ENCODE results near the gene ZC3H10.
A peak's percentile ranks its signal among the peaks of the same experiment; 100 is the strongest.
"Not testable (repeated sequence)": the region's sequence is repeated elsewhere in the genome, so short reads cannot be mapped to it uniquely, and the experiment has no call there.

ZC3H10 gene

GRCh38 chr12:56117778-56118687, at the start of gene ZC3H10:
Gene ZC3H10, plus strand, starts transcription at chr12:56118266. Its CDS starts 2,297 bp downstream, at chr12:56120563.
- DNase-seq = peak; percentile 100

GRCh38 chr12:56071648-56072047, 46.4 kb upstream of the ZC3H10 start:
- peak; percentile 70 for DNase-seq

GRCh38 chr12:56074396-56074795, 43.7 kb upstream of the ZC3H10 start:
- DNase-seq = no peak

- not testable (repeated sequence) for DNase-seq
These were observed 40.1 kb upstream of the ZC3H10 start for GRCh38 chr12:56077966-56078365.

GRCh38 chr12:56078427-56078826, 39.6 kb upstream of the ZC3H10 start:
- DNase-seq = no peak

- peak; percentile 89 for DNase-seq
These were observed 38.9 kb upstream of the ZC3H10 start for GRCh38 chr12:56078931-56079722.

- peak; percentile 93 for DNase-seq
These were observed 38.1 kb upstream of the ZC3H10 start, which contains the start of gene ERBB3 for GRCh38 chr12:56079723-56080555. Gene ERBB3, plus strand, starts transcription at chr12:56080165. Its CDS starts 136 bp downstream, at chr12:56080301.

GRCh38 chr12:56080556-56081138, 37.4 kb upstream of the ZC3H10 start:
- peak; percentile 50 for DNase-seq

GRCh38 chr12:56081393-56082347, 36.4 kb upstream of the ZC3H10 start:
- no peak for DNase-seq

GRCh38 chr12:56082382-56082781, 35.7 kb upstream of the ZC3H10 start:
- no peak for DNase-seq

- DNase-seq = no peak
These were observed 35.1 kb upstream of the ZC3H10 start for GRCh38 chr12:56082967-56083366.

GRCh38 chr12:56084958-56085543, 33.0 kb upstream of the ZC3H10 start:
- no peak for DNase-seq

- no peak for DNase-seq
These were observed 32.0 kb upstream of the ZC3H10 start for GRCh38 chr12:56086096-56086495.

- DNase-seq = no peak
These were observed 31.5 kb upstream of the ZC3H10 start for GRCh38 chr12:56086608-56087007.

GRCh38 chr12:56087220-56087619, 30.8 kb upstream of the ZC3H10 start:
- DNase-seq = peak; percentile 49

- no peak for DNase-seq
These were observed 20.3 kb upstream of the ZC3H10 start for GRCh38 chr12:56097738-56098137.

- no peak for DNase-seq
These were observed 19.5 kb upstream of the ZC3H10 start for GRCh38 chr12:56098592-56098991.

- DNase-seq = no peak
These were observed 18.3 kb upstream of the ZC3H10 start for GRCh38 chr12:56099787-56100186.

- DNase-seq = no peak
These were observed 17.0 kb upstream of the ZC3H10 start for GRCh38 chr12:56101045-56101444.

GRCh38 chr12:56102683-56103065, 15.4 kb upstream of the ZC3H10 start:
- DNase-seq = no peak

Data from NCI-H226 (cell line).